Fibroblast of pulmonary artery (primary cell): ENCODE results near the gene ARL5B.
"Not testable (repeated sequence)": the region's sequence is repeated elsewhere in the genome, so short reads cannot be mapped to it uniquely, and the experiment has no call there.

ENCODE experiments used
- DNase-seq: peaks from one replicate; pipeline ENCODE4 v3.0.0-alpha.2; 2010; ENCODE audit warnings: low read depth
- H3K4me3 ChIP-seq: replicated peaks from 2 replicates; pipeline ENCODE4 v1.5.1; 2011; ENCODE audit warnings: low read depth, mild to moderate bottlenecking, control low read depth, low read length, moderate library complexity
- TF ChIP-seq, protein P1 (sequence below): IDR thresholded peaks from 2 replicates; pipeline ENCODE4 v1.5.1; 2011; ENCODE audit warnings: mild to moderate bottlenecking, control low read depth, low read length, inconsistent platforms; ENCODE audit errors: missing control alignments

The ARL5B gene, protein sequence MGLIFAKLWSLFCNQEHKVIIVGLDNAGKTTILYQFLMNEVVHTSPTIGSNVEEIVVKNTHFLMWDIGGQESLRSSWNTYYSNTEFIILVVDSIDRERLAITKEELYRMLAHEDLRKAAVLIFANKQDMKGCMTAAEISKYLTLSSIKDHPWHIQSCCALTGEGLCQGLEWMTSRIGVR

DNA sequence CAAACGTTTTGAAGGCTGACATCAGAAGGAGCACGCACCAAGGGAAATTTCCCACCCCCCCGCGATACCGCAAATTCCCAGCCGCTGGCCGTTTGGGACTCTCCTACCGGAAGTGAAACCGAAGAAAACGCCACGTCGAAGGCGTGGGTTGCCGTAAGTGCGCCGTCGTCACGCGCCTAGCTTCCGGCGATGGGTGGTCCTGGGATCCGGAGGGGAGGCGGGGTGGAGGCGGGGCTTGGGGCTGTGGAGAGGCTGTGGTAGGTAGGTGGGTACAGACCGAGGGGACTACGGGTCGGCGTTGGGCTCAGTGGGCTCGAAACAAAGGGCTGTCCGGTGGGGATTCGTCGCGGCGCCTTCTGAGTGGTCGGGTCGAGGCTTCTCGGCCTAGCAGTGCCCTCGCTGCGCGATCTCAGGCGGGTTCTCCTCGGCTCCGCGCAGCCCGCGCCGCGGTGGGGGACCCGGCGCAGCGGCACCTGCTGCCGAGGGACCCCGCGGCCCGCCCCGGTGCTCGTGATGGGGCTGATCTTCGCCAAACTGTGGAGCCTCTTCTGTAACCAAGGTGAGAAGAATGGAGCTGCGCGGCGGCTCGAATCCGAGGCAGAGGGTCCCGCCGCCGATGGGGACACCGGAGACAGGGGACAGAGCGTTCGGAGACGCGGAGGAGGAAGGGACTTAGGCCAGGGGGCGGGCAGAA is at the start of gene ARL5B:
ARL5B (plus strand) TSS at position 307 of the 694 bp plus-strand sequence; CDS start at position 514, 207 bp downstream.
- TF ChIP-seq, protein P1, sequence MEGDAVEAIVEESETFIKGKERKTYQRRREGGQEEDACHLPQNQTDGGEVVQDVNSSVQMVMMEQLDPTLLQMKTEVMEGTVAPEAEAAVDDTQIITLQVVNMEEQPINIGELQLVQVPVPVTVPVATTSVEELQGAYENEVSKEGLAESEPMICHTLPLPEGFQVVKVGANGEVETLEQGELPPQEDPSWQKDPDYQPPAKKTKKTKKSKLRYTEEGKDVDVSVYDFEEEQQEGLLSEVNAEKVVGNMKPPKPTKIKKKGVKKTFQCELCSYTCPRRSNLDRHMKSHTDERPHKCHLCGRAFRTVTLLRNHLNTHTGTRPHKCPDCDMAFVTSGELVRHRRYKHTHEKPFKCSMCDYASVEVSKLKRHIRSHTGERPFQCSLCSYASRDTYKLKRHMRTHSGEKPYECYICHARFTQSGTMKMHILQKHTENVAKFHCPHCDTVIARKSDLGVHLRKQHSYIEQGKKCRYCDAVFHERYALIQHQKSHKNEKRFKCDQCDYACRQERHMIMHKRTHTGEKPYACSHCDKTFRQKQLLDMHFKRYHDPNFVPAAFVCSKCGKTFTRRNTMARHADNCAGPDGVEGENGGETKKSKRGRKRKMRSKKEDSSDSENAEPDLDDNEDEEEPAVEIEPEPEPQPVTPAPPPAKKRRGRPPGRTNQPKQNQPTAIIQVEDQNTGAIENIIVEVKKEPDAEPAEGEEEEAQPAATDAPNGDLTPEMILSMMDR, result no peak
- DNase-seq, result peak; percentile 99
- peak within 1 kb of the TSS; percentile 93 for H3K4me3 ChIP-seq

DNA sequence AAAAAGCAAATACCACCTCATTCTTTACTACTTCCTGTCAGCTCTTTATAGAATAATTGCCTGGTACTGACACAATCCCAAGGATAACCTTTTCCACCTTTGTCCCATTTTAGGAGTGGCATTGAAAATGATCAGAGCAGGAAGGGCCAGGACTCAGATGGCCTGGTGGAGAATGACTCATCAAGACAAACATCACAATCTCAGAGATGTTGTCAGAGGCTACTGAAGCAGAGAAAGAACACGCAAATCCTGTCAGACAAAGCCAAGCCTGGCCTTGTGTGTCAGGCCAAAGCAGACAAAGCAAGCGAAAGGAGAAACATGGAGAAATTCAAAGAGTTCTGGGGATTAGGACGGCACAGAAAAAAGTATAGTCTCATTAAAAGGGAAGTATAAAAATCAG is 48.7 kb upstream of the ARL5B start:
- H3K4me3 ChIP-seq, result no peak overlapping the region
- peak; percentile 90 for DNase-seq
- TF ChIP-seq, protein P1, result no peak

DNA sequence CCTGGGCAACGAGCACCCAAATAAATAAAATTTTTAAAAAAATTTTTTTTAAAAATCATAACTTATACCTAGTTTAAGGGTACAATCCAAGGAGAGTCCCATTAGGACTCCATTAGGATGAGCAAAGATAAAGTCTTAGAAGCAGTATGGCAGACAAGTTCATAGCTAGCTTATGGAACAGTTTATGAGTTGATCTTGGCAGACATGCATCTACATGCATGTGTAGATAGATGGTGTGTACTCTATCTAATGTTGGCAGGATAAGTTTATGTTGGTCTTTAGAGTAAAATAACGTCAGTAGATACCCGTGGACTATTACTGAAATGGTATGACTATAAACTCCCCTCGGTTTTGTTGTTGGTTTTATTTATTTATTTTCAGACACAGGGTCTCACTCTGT is 48.1 kb upstream of the ARL5B start:
- DNase-seq, result no peak
- TF ChIP-seq, protein P1, result no peak
- H3K4me3 ChIP-seq, result no peak overlapping the region

DNA sequence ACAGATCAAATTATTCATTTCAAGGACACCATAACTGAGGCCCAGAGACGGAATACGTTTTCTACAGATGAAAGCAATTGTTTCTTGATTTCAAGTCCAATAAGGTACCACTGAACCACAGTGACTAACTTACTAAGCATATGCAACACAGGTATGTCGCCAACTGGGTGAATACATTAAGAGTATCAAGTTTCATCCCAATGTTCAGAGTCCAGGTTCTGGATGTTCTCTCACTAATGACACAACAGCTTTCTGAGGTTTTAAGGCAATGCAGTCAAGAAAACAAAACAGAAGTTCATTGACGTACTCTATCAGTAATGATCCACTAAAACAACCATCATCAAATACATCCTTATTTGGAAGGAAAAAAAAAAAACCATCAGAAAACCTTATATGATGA is 43.6 kb upstream of the ARL5B start:
- H3K4me3 ChIP-seq, result no peak overlapping the region
- no peak for DNase-seq
- TF ChIP-seq, protein P1, result no peak

DNA sequence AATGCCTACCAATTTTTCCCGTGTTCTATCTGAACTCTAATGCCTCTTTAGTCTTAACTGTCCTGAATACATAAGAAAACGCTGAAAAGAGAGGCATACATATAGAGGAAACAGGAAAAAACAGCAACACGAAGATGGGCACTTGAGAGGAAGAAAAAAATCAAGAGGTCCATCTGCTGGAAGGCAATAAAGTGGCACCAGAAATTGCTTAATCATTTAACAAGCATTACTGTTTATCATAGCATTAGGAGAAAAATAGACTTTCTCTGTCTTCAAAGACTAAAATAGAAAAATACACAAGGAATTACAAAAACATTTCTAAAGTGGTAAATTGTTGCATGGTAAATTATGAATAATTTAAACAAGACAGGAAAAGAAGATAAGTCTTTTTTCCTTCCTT is 42.9 kb upstream of the ARL5B start:
- TF ChIP-seq, protein P1, result peak; percentile 2
- H3K4me3 ChIP-seq, result no peak overlapping the region
- DNase-seq, result no peak

DNA sequence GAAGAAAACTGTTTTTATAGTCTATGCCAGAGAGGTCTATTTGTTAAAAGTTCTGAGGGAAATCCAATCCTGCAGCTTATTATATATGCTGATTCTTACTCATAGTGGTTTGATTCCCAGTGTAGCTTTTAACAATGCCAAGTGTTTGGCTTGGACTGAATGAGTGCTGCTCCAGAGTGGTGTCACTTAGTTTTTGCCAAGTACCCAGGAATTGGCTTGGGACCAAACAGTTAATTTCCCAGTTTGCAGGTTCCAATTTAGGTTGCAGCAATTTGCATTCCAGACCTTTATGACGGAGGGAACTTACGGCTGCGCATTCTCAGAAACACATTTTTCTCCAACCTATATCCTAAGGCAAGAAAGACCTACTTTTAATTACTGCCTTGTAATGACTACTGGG is 40.2 kb upstream of the ARL5B start:
- DNase-seq, result no peak
- TF ChIP-seq, protein P1, result no peak
- no peak overlapping the region for H3K4me3 ChIP-seq

DNA sequence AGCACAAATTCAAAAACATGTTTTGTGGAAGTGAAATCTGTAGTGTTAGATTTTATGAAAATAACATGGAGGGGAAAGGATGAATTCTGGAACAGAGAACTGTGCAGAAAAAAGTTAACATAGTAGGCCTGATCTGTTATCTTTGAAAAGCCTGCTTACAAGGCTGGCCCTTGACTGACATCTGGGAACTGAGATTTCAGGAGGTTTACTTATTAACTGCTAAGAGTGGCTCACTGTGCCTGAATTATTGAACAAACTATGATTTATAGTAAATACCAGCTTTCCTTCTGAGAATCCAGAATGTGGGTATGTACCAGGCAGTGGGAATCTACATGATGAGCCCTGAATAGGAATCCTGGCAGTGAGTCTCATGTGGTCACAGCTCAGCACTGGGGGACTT is 38.4 kb upstream of the ARL5B start:
- DNase-seq, result no peak
- no peak overlapping the region for H3K4me3 ChIP-seq
- TF ChIP-seq, protein P1, result no peak

DNA sequence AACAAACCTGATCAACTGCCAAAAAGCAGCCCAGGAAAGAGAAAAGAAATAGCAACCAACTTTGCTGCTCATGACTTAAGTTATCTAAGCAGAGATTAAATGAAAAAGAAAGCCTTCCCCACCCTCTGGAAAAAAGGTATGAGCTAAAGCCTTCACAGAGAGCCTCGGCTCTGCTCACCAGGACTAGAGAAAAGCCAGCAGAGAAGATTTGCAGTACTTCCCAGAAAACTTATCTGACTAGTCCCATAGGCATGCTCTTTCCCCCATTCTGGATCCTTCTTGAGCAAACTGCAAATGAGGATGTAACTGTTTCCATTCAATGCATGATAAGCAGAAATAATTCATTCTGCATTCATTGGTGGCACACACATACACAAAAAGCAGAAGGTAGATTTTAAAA is 35.6 kb upstream of the ARL5B start:
- H3K4me3 ChIP-seq, result not testable (repeated sequence)
- DNase-seq, result peak; percentile 49
